ENCODE results near the gene SMIM36. TPM values are rescaled to one million over a fixed set of nuclear protein-coding genes. Genes with fewer than 3 reads are reported as not detected.
A peak's percentile ranks its signal among the peaks of the same experiment; 100 is the strongest.
"Not testable (repeated sequence)": the region's sequence is repeated elsewhere in the genome, so short reads cannot be mapped to it uniquely, and the experiment has no call there.

Gene SMIM36
- total RNA-seq, 1 donor from 2014 or later, result not detected

GRCh38 chr17:55446581-55447205, 64.6 kb downstream of the SMIM36 start:
- no peak for DNase-seq (ENCODE audit: low read depth, low spot score)
- Mint-ChIP-seq H3K27me3 (ENCODE audit: low read depth) (no peaks in the 10 kb centered on the region), H3K27ac (ENCODE audit: unreplicated experiment) (no peak overlapping the region), H3K9me3 (peaks cover 3% of the 10 kb centered on the region), H3K36me3 (ENCODE audit: low read depth) (no peaks in the 10 kb centered on the region), H3K4me3 (no peak overlapping the region), H3K4me1 (peaks cover 5% of the 10 kb centered on the region)
- TF ChIP-seq, protein P1, sequence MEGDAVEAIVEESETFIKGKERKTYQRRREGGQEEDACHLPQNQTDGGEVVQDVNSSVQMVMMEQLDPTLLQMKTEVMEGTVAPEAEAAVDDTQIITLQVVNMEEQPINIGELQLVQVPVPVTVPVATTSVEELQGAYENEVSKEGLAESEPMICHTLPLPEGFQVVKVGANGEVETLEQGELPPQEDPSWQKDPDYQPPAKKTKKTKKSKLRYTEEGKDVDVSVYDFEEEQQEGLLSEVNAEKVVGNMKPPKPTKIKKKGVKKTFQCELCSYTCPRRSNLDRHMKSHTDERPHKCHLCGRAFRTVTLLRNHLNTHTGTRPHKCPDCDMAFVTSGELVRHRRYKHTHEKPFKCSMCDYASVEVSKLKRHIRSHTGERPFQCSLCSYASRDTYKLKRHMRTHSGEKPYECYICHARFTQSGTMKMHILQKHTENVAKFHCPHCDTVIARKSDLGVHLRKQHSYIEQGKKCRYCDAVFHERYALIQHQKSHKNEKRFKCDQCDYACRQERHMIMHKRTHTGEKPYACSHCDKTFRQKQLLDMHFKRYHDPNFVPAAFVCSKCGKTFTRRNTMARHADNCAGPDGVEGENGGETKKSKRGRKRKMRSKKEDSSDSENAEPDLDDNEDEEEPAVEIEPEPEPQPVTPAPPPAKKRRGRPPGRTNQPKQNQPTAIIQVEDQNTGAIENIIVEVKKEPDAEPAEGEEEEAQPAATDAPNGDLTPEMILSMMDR (conservative IDR thresholded peaks at IDR 0.05), result no peak

GRCh38 chr17:55446004-55446403, 65.2 kb downstream of the SMIM36 start:
- not testable (repeated sequence) for DNase-seq (ENCODE audit: low read depth, low spot score); H3K27ac Mint-ChIP-seq (ENCODE audit: unreplicated experiment)

GRCh38 chr17:55444471-55445441, 66.5 kb downstream of the SMIM36 start:
- peak overlapping the region; percentile 43 for H3K27ac Mint-ChIP-seq (ENCODE audit: unreplicated experiment)

More at GRCh38 chr17:55446004-55446403, 65.2 kb downstream of the SMIM36 start:
- not testable (repeated sequence) for H3K4me1 Mint-ChIP-seq; H3K27me3 Mint-ChIP-seq (ENCODE audit: low read depth); H3K4me3 Mint-ChIP-seq; H3K36me3 Mint-ChIP-seq (ENCODE audit: low read depth); H3K9me3 Mint-ChIP-seq

DNA sequence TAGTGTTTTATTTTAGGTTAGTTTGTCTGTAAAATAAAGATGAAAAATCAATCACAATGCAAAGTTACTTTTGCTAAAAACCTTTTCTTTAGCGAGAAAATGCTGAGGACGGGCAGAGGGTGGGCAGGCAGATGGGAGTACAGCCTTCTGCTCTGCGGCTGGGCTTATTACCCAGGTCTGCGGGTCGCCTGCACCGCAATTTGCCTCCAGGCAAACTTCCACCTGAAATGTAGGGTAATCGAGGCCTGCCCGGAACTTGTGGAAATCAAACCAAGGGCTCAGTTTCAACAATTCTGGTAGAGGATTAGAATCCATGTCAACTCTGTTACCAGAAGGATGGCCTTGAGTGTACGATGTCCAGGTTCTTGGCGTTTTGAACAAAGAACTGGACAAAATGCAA, 67.3 kb downstream of the SMIM36 start:
- no peak overlapping the region for H3K27ac Mint-ChIP-seq (ENCODE audit: unreplicated experiment)
- DNase-seq (ENCODE audit: low read depth, low spot score), result no peak
- TF ChIP-seq, protein P1 (conservative IDR thresholded peaks at IDR 0.05), result no peak
- H3K4me1 Mint-ChIP-seq, result peaks cover 12% of the 10 kb centered on the region
- H3K4me3 Mint-ChIP-seq, result no peak overlapping the region
- no peaks in the 10 kb centered on the region for H3K27me3 Mint-ChIP-seq (ENCODE audit: low read depth)
- H3K36me3 Mint-ChIP-seq (ENCODE audit: low read depth), result no peaks in the 10 kb centered on the region
- H3K9me3 Mint-ChIP-seq, result peaks cover 5% of the 10 kb centered on the region

More at GRCh38 chr17:55444471-55445441, 66.5 kb downstream of the SMIM36 start:
- peaks cover 5% of the 10 kb centered on the region for H3K4me1 Mint-ChIP-seq
- peaks cover 3% of the 10 kb centered on the region for H3K9me3 Mint-ChIP-seq
- H3K4me3 Mint-ChIP-seq, result no peak overlapping the region
- TF ChIP-seq, protein P1 (conservative IDR thresholded peaks at IDR 0.05), result no peak
- no peak for DNase-seq (ENCODE audit: low read depth, low spot score)
- no peaks in the 10 kb centered on the region for H3K36me3 Mint-ChIP-seq (ENCODE audit: low read depth)
- no peaks in the 10 kb centered on the region for H3K27me3 Mint-ChIP-seq (ENCODE audit: low read depth)

DNA sequence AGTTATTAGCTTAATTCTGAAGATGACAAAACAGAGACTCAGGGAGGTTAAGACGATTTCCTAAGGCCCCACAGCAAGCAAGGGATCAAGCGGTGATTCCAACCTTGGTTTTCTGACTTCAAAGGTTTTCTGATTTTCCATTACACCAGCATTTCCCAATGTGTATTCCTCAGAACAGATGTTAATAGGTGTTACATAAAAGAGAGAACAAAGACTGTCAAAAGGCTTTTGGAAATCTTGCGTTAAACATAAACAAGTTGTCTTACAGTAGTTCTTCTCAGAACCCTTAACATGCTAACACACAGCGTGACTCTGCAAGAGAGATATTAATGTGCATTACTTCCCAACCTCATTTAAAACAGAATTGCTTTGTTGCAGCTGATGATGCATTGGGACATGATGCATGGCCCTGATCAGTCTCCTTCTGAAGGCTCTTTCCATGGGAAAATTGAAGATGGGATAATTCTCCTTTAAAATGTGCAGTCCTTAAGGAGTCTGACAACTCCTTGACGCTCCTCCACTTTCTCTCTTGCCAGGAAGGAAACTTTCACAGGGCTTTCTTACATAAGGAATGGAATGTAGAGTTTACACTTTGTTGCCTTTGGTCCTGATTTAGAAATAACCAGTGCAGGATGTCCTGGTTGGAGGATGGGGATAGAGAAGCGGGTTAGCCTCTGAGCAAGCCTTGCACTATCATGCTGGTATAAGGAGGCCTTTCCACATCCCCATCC, 68.1 kb downstream of the SMIM36 start:
- Mint-ChIP-seq H3K4me1 (peaks cover 12% of the 10 kb centered on the region), H3K36me3 (ENCODE audit: low read depth) (no peaks in the 10 kb centered on the region), H3K27me3 (ENCODE audit: low read depth) (no peaks in the 10 kb centered on the region), H3K9me3 (peaks cover 5% of the 10 kb centered on the region), H3K4me3 (no peak overlapping the region), H3K27ac (ENCODE audit: unreplicated experiment) (no peak overlapping the region)
- TF ChIP-seq, protein P1 (conservative IDR thresholded peaks at IDR 0.05), result no peak
- no peak for DNase-seq (ENCODE audit: low read depth, low spot score)
